T-helper 17 cell (primary cell): ENCODE data around the gene NRL. TPM values are rescaled to one million over a fixed set of nuclear protein-coding genes. Genes with fewer than 3 reads are reported as not detected.

ENCODE experiments used
- ATAC-seq: fragments of 150-1000 bp; cut with Tn5 transposase; 2 replicates; pipeline ENCODE4 v1.10.0; 2021; ENCODE audit warnings: mild to moderate bottlenecking, moderate library complexity
- DNase-seq, 3 donors: peaks; one replicate each; pipeline versions ENCODE4 v3.0.0 to v3.0.0-alpha.2; 2020 to 2021
- H3K9me3 ChIP-seq: one replicate; pipeline ENCODE4 v1.7.0; 2013; ENCODE audit warnings: low read length, mild to moderate bottlenecking; ENCODE audit not compliant: control insufficient read depth, poor library complexity, severe bottlenecking
- H3K27ac Mint-ChIP-seq: one replicate; pipeline ENCODE4 v1.8.0; 2022; ENCODE audit warnings: mild to moderate bottlenecking, moderate library complexity, mixed read lengths
- H3K27me3 Mint-ChIP-seq: one replicate; pipeline ENCODE4 v1.8.0; 2022; ENCODE audit warnings: mixed read lengths
- H3K36me3 Mint-ChIP-seq: one replicate; pipeline ENCODE4 v1.8.0; 2022; ENCODE audit warnings: low read depth, mixed read lengths
- H3K4me1 Mint-ChIP-seq: one replicate; pipeline ENCODE4 v1.8.0; 2022; ENCODE audit warnings: mild to moderate bottlenecking, mixed read lengths
- H3K4me3 Mint-ChIP-seq: one replicate; pipeline ENCODE4 v1.8.0; 2022; ENCODE audit warnings: mild to moderate bottlenecking, moderate library complexity, mixed read lengths
- total RNA-seq, 4 donors: library from RNA in 2 of 4; stranded (reverse) in 2 of 4; gene quantifications; one replicate each; pipeline ENCODE4 v1.2.3 and lab custom pipeline; 2022 to 2026

The NRL gene
- total RNA-seq, 2 donors from 2014 or later, result 2.2 to 3.2 TPM

DNA sequence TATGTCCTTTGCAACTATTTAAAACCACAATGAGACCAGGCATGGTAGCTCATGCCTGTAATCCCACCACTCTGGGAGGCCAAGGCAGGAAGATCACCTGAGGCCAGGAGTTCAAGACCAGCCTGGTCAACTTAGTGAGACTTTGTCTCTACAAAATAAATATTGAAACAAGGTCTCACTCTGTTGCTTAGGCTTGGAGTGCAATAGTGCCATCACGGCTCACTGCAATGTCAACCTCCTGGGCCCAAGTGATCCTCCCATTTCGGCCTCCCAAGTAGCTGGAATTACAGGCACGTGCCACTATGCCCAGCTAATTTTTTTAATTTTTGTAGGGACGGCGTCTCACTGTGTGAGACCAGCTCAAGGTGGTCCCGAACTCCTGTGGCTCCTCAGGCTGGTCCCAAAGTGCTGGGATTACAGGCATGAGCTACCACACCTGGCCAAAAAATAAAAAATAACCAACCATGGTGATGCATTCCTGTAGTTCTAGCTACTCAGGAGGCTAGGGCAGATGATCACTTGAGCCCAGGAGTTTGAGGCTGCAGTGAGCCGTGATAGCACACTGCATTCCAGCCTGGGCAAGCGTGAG, 14.8 kb upstream of the NRL start:
- Mint-ChIP-seq H3K4me1 (peaks cover 16% of the 10 kb centered on the region), H3K27me3 (no peaks in the 10 kb centered on the region), H3K36me3 (peaks cover 2% of the 10 kb centered on the region), H3K4me3 (no peak overlapping the region), H3K27ac (no peak overlapping the region)
- H3K9me3 ChIP-seq, result no peaks in the 10 kb centered on the region
- ATAC-seq (no peak), DNase-seq (no peak)

GRCh38 chr14:24127673-24128072, 12.9 kb upstream of the NRL start:
- no peaks in the 10 kb centered on the region for H3K9me3 ChIP-seq
- H3K4me1 Mint-ChIP-seq, result peaks cover 13% of the 10 kb centered on the region
- no peak overlapping the region for H3K4me3 Mint-ChIP-seq
- no peaks in the 10 kb centered on the region for H3K27me3 Mint-ChIP-seq
- peaks cover 2% of the 10 kb centered on the region for H3K36me3 Mint-ChIP-seq
- DNase-seq, result no peak
- ATAC-seq, result no peak
- no peak overlapping the region for H3K27ac Mint-ChIP-seq

GRCh38 chr14:24126939-24127338, 12.2 kb upstream of the NRL start:
- peaks cover 9% of the 10 kb centered on the region for H3K4me1 Mint-ChIP-seq
- H3K36me3 Mint-ChIP-seq, result peaks cover 2% of the 10 kb centered on the region
- no peaks in the 10 kb centered on the region for H3K27me3 Mint-ChIP-seq
- no peak for ATAC-seq
- no peaks in the 10 kb centered on the region for H3K9me3 ChIP-seq
- H3K27ac Mint-ChIP-seq, result no peak overlapping the region
- H3K4me3 Mint-ChIP-seq, result no peak overlapping the region
- no peak for DNase-seq

- peaks cover 4% of the 10 kb centered on the region for H3K4me1 Mint-ChIP-seq
- peak; percentile 40 for ATAC-seq
- no peak for DNase-seq
- no peaks in the 10 kb centered on the region for H3K36me3 Mint-ChIP-seq
- H3K4me3 Mint-ChIP-seq, result no peak overlapping the region
- H3K27me3 Mint-ChIP-seq, result no peaks in the 10 kb centered on the region
- H3K9me3 ChIP-seq, result no peaks in the 10 kb centered on the region
- peak overlapping the region; percentile 60 for H3K27ac Mint-ChIP-seq
Measured at GRCh38 chr14:24123424-24124417, 9.0 kb upstream of the NRL start.

GRCh38 chr14:24122898-24123297, 8.1 kb upstream of the NRL start:
- DNase-seq (no peak), ATAC-seq (no peak)
- H3K9me3 ChIP-seq, result no peaks in the 10 kb centered on the region
- Mint-ChIP-seq H3K36me3 (peaks cover 3% of the 10 kb centered on the region), H3K27ac (no peak overlapping the region), H3K4me1 (peaks cover 7% of the 10 kb centered on the region), H3K27me3 (no peaks in the 10 kb centered on the region), H3K4me3 (no peak overlapping the region)

- Mint-ChIP-seq H3K27ac (no peak overlapping the region), H3K4me1 (peaks cover 9% of the 10 kb centered on the region), H3K27me3 (no peaks in the 10 kb centered on the region), H3K36me3 (peaks cover 3% of the 10 kb centered on the region), H3K4me3 (no peak overlapping the region)
- ATAC-seq (no peak), DNase-seq (no peak)
- H3K9me3 ChIP-seq, result no peaks in the 10 kb centered on the region
Measured at GRCh38 chr14:24122416-24122815, 7.7 kb upstream of the NRL start.

DNA sequence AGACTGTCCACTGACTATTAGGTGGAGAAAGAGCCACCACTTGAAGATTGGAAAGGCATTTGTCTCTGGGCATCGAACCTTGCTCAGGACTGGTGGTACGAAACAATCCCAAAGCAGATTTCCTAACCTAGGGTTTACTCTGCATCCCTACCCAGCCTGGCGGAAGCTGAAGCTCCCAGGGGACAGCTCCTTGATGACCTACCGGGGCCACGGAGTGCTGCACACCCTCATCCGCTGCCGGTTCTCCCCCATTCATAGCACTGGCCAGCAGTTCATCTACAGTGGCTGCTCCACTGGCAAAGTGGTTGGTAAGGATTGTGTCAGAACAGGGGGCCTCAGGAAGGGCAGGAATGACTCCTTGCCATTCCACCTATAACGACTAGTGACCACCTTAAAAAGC, 6.5 kb upstream of the NRL start:
- H3K27me3 Mint-ChIP-seq, result no peaks in the 10 kb centered on the region
- H3K4me1 Mint-ChIP-seq, result peaks cover 19% of the 10 kb centered on the region
- DNase-seq (no peak), ATAC-seq (no peak)
- no peak overlapping the region for H3K27ac Mint-ChIP-seq
- peaks cover 3% of the 10 kb centered on the region for H3K36me3 Mint-ChIP-seq
- no peak overlapping the region for H3K4me3 Mint-ChIP-seq
- H3K9me3 ChIP-seq, result no peaks in the 10 kb centered on the region

DNA sequence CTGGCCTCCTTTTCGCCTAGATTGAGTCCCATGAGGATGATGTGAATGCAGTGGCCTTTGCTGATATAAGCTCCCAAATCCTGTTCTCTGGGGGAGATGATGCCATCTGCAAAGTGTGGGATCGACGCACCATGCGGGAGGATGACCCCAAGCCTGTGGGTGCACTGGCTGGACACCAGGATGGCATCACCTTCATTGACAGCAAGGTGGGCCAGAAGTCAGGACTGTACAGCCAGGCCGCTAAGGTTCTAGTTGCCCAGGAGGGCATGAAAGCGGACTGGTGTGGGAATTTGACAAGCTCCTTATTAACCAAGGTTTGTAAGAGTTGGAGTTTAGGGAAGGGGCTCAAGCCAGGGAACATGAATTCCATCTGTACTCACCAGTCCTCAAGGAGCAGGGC, 4.9 kb upstream of the NRL start:
- H3K9me3 ChIP-seq, result no peaks in the 10 kb centered on the region
- Mint-ChIP-seq H3K4me1 (peaks cover 30% of the 10 kb centered on the region), H3K36me3 (peaks cover 3% of the 10 kb centered on the region), H3K4me3 (no peak overlapping the region), H3K27me3 (no peaks in the 10 kb centered on the region), H3K27ac (no peak overlapping the region)
- no peak for DNase-seq
- no peak for ATAC-seq

GRCh38 chr14:24117179-24117578, 2.4 kb upstream of the NRL start:
- H3K9me3 ChIP-seq, result no peaks in the 10 kb centered on the region
- Mint-ChIP-seq H3K27ac (no peak overlapping the region), H3K4me1 (peaks cover 28% of the 10 kb centered on the region), H3K36me3 (peaks cover 3% of the 10 kb centered on the region), H3K27me3 (no peaks in the 10 kb centered on the region), H3K4me3 (no peak overlapping the region)
- DNase-seq (no peak), ATAC-seq (no peak)

DNA sequence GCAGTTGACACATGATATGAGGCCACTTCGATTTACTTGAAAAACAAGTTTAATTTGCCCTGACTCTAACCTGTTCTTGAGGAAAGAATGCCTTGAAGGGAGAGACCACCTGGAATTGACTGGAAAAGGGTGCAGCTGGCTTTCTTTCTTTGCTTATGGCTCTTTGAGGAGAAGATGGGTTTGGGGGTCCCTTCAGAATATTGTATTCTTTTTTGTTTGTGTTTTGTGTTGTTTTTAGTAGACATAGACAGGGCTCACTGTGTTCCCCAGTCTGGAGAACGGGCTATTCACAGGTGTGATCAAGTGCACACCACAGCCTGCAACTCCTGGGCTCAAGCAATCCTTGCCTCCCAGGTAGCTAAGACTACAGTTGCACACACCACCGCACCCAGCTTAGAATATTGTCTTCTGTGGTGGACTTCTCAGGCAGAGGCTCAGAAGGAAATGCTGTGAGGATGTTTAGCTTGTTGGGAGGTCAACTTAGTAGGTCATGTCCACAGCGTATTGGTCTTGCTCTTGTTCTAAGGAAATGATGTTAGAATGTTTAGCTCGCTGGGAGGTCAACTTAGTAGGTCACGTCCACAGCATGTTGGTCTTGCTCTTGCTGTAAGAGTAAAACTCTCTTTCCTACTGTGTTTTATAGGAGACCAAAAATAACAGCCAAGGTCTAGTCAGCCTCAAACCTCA, 1.5 kb upstream of the NRL start:
- H3K9me3 ChIP-seq, result no peaks in the 10 kb centered on the region
- DNase-seq (no peak), ATAC-seq (no peak)
- Mint-ChIP-seq H3K4me1 (peaks cover 28% of the 10 kb centered on the region), H3K36me3 (peaks cover 3% of the 10 kb centered on the region), H3K4me3 (peak overlapping the region; percentile 99), H3K27me3 (no peaks in the 10 kb centered on the region), H3K27ac (peak overlapping the region; percentile 99)

GRCh38 chr14:24115422-24116127, 826 bp upstream of the NRL start:
- H3K36me3 Mint-ChIP-seq, result peaks cover 3% of the 10 kb centered on the region
- DNase-seq, result no peak
- H3K27me3 Mint-ChIP-seq, result no peaks in the 10 kb centered on the region
- H3K4me3 Mint-ChIP-seq, result peak overlapping the region; percentile 99
- no peaks in the 10 kb centered on the region for H3K9me3 ChIP-seq
- no peak for ATAC-seq
- peaks cover 28% of the 10 kb centered on the region for H3K4me1 Mint-ChIP-seq
- H3K27ac Mint-ChIP-seq, result peak overlapping the region; percentile 99

- peaks cover 3% of the 10 kb centered on the region for H3K36me3 Mint-ChIP-seq
- DNase-seq (peak; percentile 54 to 68 (median 55)), ATAC-seq (peak; percentile 36)
- peak overlapping the region; percentile 99 for H3K27ac Mint-ChIP-seq
- no peaks in the 10 kb centered on the region for H3K27me3 Mint-ChIP-seq
- H3K4me3 Mint-ChIP-seq, result peak overlapping the region; percentile 99
- H3K9me3 ChIP-seq, result no peaks in the 10 kb centered on the region
- H3K4me1 Mint-ChIP-seq, result peaks cover 29% of the 10 kb centered on the region
Measured at GRCh38 chr14:24113801-24114531, 783 bp downstream of the NRL start.
